Fibroblast of pulmonary artery (primary cell): ENCODE data around the gene PLIN3.
A peak's percentile ranks its signal among the peaks of the same experiment; 100 is the strongest.

Experiments used
- DNase-seq: peaks from one replicate; pipeline ENCODE4 v3.0.0-alpha.2; 2010; ENCODE audit warnings: low read depth
- H3K4me3 ChIP-seq: replicated peaks from 2 replicates; pipeline ENCODE4 v1.5.1; 2011; ENCODE audit warnings: low read depth, mild to moderate bottlenecking, control low read depth, low read length, moderate library complexity
- CTCF ChIP-seq: IDR thresholded peaks from 2 replicates; pipeline ENCODE4 v1.5.1; 2011; ENCODE audit warnings: mild to moderate bottlenecking, control low read depth, low read length, inconsistent platforms; ENCODE audit errors: missing control alignments

PLIN3 gene

GRCh38 chr19:4911314-4911713, 43.8 kb upstream of the PLIN3 start:
- H3K4me3 ChIP-seq, result peak overlapping the region; percentile 58
- TF ChIP-seq CTCF, result no peak
- no peak for DNase-seq

GRCh38 chr19:4910594-4911281, 43.3 kb upstream of the PLIN3 start:
- no peak for TF ChIP-seq CTCF

DNA sequence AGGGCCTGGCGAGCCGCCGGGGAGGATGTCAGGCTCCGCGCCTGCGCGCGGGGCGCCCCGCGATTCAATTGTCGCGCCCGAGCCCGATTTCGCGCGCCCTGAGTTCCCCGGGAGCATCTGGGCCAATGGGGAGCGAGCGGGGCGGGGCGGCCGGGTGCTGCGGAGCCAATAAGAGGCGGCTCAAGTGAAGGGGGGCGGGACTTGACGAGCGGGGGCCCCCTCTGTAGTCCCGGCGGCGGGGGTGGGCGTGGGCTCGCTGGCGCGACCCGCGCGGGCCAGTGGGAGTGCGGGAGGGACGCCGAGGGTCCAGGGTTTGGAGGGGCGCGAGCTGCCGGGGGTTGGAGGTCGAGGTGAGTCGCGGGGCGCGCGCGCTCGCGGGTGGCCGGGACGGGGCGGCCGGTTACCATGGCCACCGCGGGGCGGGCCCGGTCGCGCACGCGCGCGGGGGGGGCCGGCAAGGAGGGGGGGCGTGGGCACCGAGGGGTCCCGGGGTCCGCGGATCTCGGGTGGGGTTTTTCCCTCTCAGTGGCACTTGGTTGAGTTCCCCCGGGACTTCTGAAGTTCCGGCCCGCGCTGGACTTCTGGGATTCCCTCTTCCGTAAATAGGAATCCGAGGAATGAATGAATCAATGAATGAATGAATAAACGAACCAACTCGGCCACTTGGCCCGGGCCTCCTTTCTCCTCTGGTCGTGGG, 42.6 kb upstream of the PLIN3 start:
- peak overlapping the region; percentile 58 for H3K4me3 ChIP-seq
- DNase-seq, result peak; percentile 80
- no peak for TF ChIP-seq CTCF

More at GRCh38 chr19:4910594-4911281, 43.3 kb upstream of the PLIN3 start:
- H3K4me3 ChIP-seq, result peak overlapping the region; percentile 58
- peak; percentile 55 for DNase-seq

GRCh38 chr19:4909156-4909896, 41.9 kb upstream of the PLIN3 start, which contains the start of gene UHRF1:
TSS of gene UHRF1 (plus strand) at chr19:4909501. CDS start at chr19:4910886, 1,385 bp downstream.
- TF ChIP-seq CTCF, result no peak
- DNase-seq, result no peak
- H3K4me3 ChIP-seq, result peak within 1 kb of the TSS; percentile 58

DNA sequence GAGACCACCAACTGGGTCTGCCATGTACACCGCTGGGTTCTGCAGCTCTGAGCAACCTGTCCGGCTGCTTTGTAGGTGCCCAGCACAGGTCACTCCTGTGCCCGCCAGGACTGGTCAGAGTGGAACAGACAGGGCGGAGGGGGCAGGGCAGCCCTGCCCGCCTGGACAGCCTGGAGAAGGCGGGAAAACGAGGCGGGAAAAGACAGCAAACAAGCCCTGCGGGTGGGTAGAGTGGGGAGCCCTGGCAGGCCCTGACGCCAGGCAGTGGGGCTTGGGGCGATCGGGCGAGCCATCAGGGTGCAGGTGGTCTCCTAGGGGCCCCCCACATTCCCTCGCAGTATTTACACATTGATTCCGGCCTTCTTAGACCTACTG, 41.3 kb upstream of the PLIN3 start:
- no peak for DNase-seq
- no peak for TF ChIP-seq CTCF
- no peak overlapping the region for H3K4me3 ChIP-seq

GRCh38 chr19:4908360-4908759, 40.9 kb upstream of the PLIN3 start:
- no peak for TF ChIP-seq CTCF
- no peak for DNase-seq
- H3K4me3 ChIP-seq, result no peak overlapping the region
